Forelimb muscle (tissue), 1 donor: ENCODE measurements around the gene CTTNBP2. TPM values are rescaled to one million over a fixed set of nuclear protein-coding genes. Genes with fewer than 3 reads are reported as not detected.
"Not testable (repeated sequence)": the region's sequence is repeated elsewhere in the genome, so short reads cannot be mapped to it uniquely, and the experiment has no call there.

Experiments
- DNase-seq: peaks from one replicate; pipeline ENCODE4 v3.0.0-alpha.2; 2013; ENCODE audit warnings: low read depth
- polyA plus RNA-seq: library from polyadenylated mRNA; unstranded; fragments of 120-200 nt; gene quantifications from one replicate; pipeline ENCODE4 v1.2.1, GENCODE V29; 2013; ENCODE audit not compliant: insufficient read length

The CTTNBP2 gene
- polyA plus RNA-seq, 1 donor, result 1.1 TPM

GRCh38 chr7:117739085-117739484, 134.2 kb downstream of the CTTNBP2 start:
- no peak for DNase-seq

GRCh38 chr7:117737926-117738325, 135.3 kb downstream of the CTTNBP2 start:
- DNase-seq, result no peak

GRCh38 chr7:117731455-117731854, 141.8 kb downstream of the CTTNBP2 start:
- DNase-seq, result no peak

GRCh38 chr7:117730390-117730789, 142.9 kb downstream of the CTTNBP2 start:
- DNase-seq, result no peak

GRCh38 chr7:117728890-117729624, 144.2 kb downstream of the CTTNBP2 start:
- no peak for DNase-seq

GRCh38 chr7:117724898-117725297, 148.3 kb downstream of the CTTNBP2 start:
- no peak for DNase-seq

- no peak for DNase-seq
Measured at GRCh38 chr7:117719377-117719776, 153.9 kb downstream of the CTTNBP2 start.

- DNase-seq, result no peak
Measured at GRCh38 chr7:117718116-117718835, 155.0 kb downstream of the CTTNBP2 start.

GRCh38 chr7:117717357-117717756, 155.9 kb downstream of the CTTNBP2 start:
- DNase-seq, result no peak

- DNase-seq, result no peak
Measured at GRCh38 chr7:117716707-117717299, 156.4 kb downstream of the CTTNBP2 start.

GRCh38 chr7:117715784-117716445, 157.3 kb downstream of the CTTNBP2 start:
- peak; percentile 6 for DNase-seq

- DNase-seq, result no peak
Measured at GRCh38 chr7:117711556-117711955, 161.7 kb downstream of the CTTNBP2 start.

GRCh38 chr7:117708173-117708572, 165.1 kb downstream of the CTTNBP2 start:
- not testable (repeated sequence) for DNase-seq

GRCh38 chr7:117707080-117707479, 166.2 kb downstream of the CTTNBP2 start:
- DNase-seq, result no peak

GRCh38 chr7:117706210-117706609, 167.0 kb downstream of the CTTNBP2 start:
- DNase-seq, result no peak

GRCh38 chr7:117705630-117706029, 167.6 kb downstream of the CTTNBP2 start:
- no peak for DNase-seq

GRCh38 chr7:117704063-117704462, 169.2 kb downstream of the CTTNBP2 start:
- no peak for DNase-seq

GRCh38 chr7:117698018-117698417, 175.2 kb downstream of the CTTNBP2 start:
- no peak for DNase-seq

- DNase-seq, result peak; percentile 11
Measured at GRCh38 chr7:117692338-117692737, 180.9 kb downstream of the CTTNBP2 start.

- no peak for DNase-seq
Measured at GRCh38 chr7:117690147-117690546, 183.1 kb downstream of the CTTNBP2 start.

- DNase-seq, result no peak
Measured at GRCh38 chr7:117689406-117689805, 183.8 kb downstream of the CTTNBP2 start.

GRCh38 chr7:117688126-117688525, 185.1 kb downstream of the CTTNBP2 start:
- DNase-seq, result no peak
